ENCODE measurements around the gene MED29. TPM values are rescaled to one million over a fixed set of nuclear protein-coding genes. Genes with fewer than 3 reads are reported as not detected.

MED29 gene
- total and polyA plus RNA-seq, 3 experiments from 2014 or later, result 39.3 to 56.8 (median 39.6) TPM

- peak in 4 of 5 donors; percentile 53 to 88 (median 68) for DNase-seq
- no peaks in the 10 kb centered on the region for H3K27me3 ChIP-seq (ENCODE audit: insufficient read depth, low read length, poor library complexity, severe bottlenecking)
- H3K4me3 ChIP-seq (ENCODE audit: low read length), result no peak overlapping the region
- Mint-ChIP-seq H3K4me3 (peak overlapping the region in 5 of 7 donors; percentile 8 to 64 (median 19)), H3K27ac (peak overlapping the region; percentile 17 to 95 (median 82)), H3K4me1 (peaks cover 30 to 47% (median 35%) of the 10 kb centered on the region in 3 donors), H3K27me3 (peaks cover 0 to 4% of the 10 kb centered on the region in 2 donors), H3K36me3 (peaks cover 6 to 45% (median 13%) of the 10 kb centered on the region in 3 donors), H3K9me3 (peaks cover 0 to 2% (median 0%) of the 10 kb centered on the region in 5 donors)
- no peaks in the 10 kb centered on the region for H3K9me3 ChIP-seq (ENCODE audit: low read length)
- peaks cover 20% of the 10 kb centered on the region for H3K4me1 ChIP-seq (ENCODE audit: insufficient read depth, low read length)
- H3K27ac ChIP-seq (ENCODE audit: low read depth, low read length), result peak overlapping the region; percentile 62
- CTCF ChIA-PET, result interaction anchor here (1.6 kb wide), 1 partner anchor 19 kb away, joined by 3 read pairs; the partner anchor contains the start of gene PLEKHG2
- peaks cover 27% of the 10 kb centered on the region for H3K36me3 ChIP-seq (ENCODE audit: insufficient read depth, low read length)
- POLR2A ChIA-PET, result interaction anchor here (1.8 kb wide), 1 partner anchor 39 kb away, joined by 9 read pairs; the partner anchor contains the start of genes MED29 and PAF1
Observed at GRCh38 chr19:39430675-39431593, 39.8 kb downstream of the MED29 start.

GRCh38 chr19:39432677-39433025 is 41.5 kb downstream of the MED29 start:
- H3K4me3 ChIP-seq (ENCODE audit: low read length), result no peak overlapping the region
- peak overlapping the region in 7 of 8 donors; percentile 14 to 96 (median 62) for H3K27ac Mint-ChIP-seq
- DNase-seq, result no peak
- H3K4me3 Mint-ChIP-seq, result peak overlapping the region in 3 of 7 donors; percentile 12 to 70 (median 37)
- H3K4me1 Mint-ChIP-seq, result peaks cover 39 to 58% (median 44%) of the 10 kb centered on the region in 3 donors
- no peaks in the 10 kb centered on the region for H3K27me3 ChIP-seq (ENCODE audit: insufficient read depth, low read length, poor library complexity, severe bottlenecking)
- H3K36me3 Mint-ChIP-seq, result peaks cover 6 to 45% (median 13%) of the 10 kb centered on the region in 3 donors
- H3K9me3 Mint-ChIP-seq, result peaks cover 0 to 2% (median 0%) of the 10 kb centered on the region in 5 donors
- ChIA-PET CTCF (interaction anchor here (1.2 to 1.6 kb wide), 3 partner anchors 21 to 35 kb away, joined by 3 to 4 read pairs (median 3); partner anchors contain the start of gene PLEKHG2), POLR2A (interaction anchor here (1.0 kb wide), 1 partner anchor 13 kb away, joined by 3 read pairs; the partner anchor contains the start of gene SUPT5H)
- peaks cover 0 to 8% of the 10 kb centered on the region in 2 donors for H3K27me3 Mint-ChIP-seq
- H3K9me3 ChIP-seq (ENCODE audit: low read length), result no peaks in the 10 kb centered on the region
- no peak overlapping the region for H3K27ac ChIP-seq (ENCODE audit: low read depth, low read length)
- peaks cover 27% of the 10 kb centered on the region for H3K36me3 ChIP-seq (ENCODE audit: insufficient read depth, low read length)
- H3K4me1 ChIP-seq (ENCODE audit: insufficient read depth, low read length), result peaks cover 28% of the 10 kb centered on the region

- Mint-ChIP-seq H3K4me3 (peak overlapping the region; percentile 41 to 100 (median 70)), H3K9me3 (peaks cover 0 to 2% (median 0%) of the 10 kb centered on the region in 5 donors), H3K27me3 (peaks cover 0 to 8% of the 10 kb centered on the region in 2 donors), H3K36me3 (peaks cover 6 to 45% (median 13%) of the 10 kb centered on the region in 3 donors), H3K4me1 (peaks cover 39 to 58% (median 44%) of the 10 kb centered on the region in 3 donors), H3K27ac (peak overlapping the region; percentile 27 to 99 (median 74))
- Histone ChIP-seq H3K36me3 (ENCODE audit: insufficient read depth, low read length) (peaks cover 27% of the 10 kb centered on the region), H3K4me1 (ENCODE audit: insufficient read depth, low read length) (peaks cover 28% of the 10 kb centered on the region), H3K27me3 (ENCODE audit: insufficient read depth, low read length, poor library complexity, severe bottlenecking) (no peaks in the 10 kb centered on the region), H3K4me3 (ENCODE audit: low read length) (no peak overlapping the region), H3K9me3 (ENCODE audit: low read length) (no peaks in the 10 kb centered on the region), H3K27ac (ENCODE audit: low read depth, low read length) (no peak overlapping the region)
- no peak for DNase-seq
- CTCF ChIA-PET, result interaction anchor here (1.2 to 1.5 kb wide), 2 partner anchors 29 to 36 kb away, joined by 3 read pairs; no protein-coding TSS in a partner anchor
- POLR2A ChIA-PET, result interaction anchor here (0.6 to 2.7 kb wide), 5 partner anchors 12 to 124 kb away, joined by 3 to 19 read pairs (median 3); partner anchors contain the start of genes PLEKHG2 and SUPT5H
Observed at GRCh38 chr19:39433480-39434079, 42.4 kb downstream of the MED29 start.

- Histone ChIP-seq H3K27ac (ENCODE audit: low read depth, low read length) (peak overlapping the region; percentile 96), H3K4me3 (ENCODE audit: low read length) (peak overlapping the region; percentile 91), H3K4me1 (ENCODE audit: insufficient read depth, low read length) (peaks cover 28% of the 10 kb centered on the region), H3K9me3 (ENCODE audit: low read length) (no peaks in the 10 kb centered on the region), H3K27me3 (ENCODE audit: insufficient read depth, low read length, poor library complexity, severe bottlenecking) (no peaks in the 10 kb centered on the region), H3K36me3 (ENCODE audit: insufficient read depth, low read length) (peaks cover 27% of the 10 kb centered on the region)
- H3K9me3 Mint-ChIP-seq, result peaks cover 0 to 2% (median 0%) of the 10 kb centered on the region in 5 donors
- H3K27me3 Mint-ChIP-seq, result peaks cover 0 to 8% of the 10 kb centered on the region in 2 donors
- peaks cover 6 to 45% (median 13%) of the 10 kb centered on the region in 3 donors for H3K36me3 Mint-ChIP-seq
- H3K4me3 Mint-ChIP-seq, result peak overlapping the region; percentile 70 to 100 (median 99)
- POLR2A ChIA-PET, result interaction anchor here (1.2 to 2.7 kb wide), 15 partner anchors 8 to 98 kb away, joined by 3 to 82 read pairs (median 9); partner anchors contain the start of genes GMFG, MED29, PAF1 and PLEKHG2
- H3K27ac Mint-ChIP-seq, result peak overlapping the region; percentile 27 to 100 (median 96)
- peaks cover 39 to 58% (median 44%) of the 10 kb centered on the region in 3 donors for H3K4me1 Mint-ChIP-seq
- CTCF ChIA-PET, result interaction anchor here (1.0 to 2.0 kb wide), 12 partner anchors 8 to 105 kb away, joined by 3 to 25 read pairs (median 6); partner anchors contain the start of genes EID2B, MED29, PAF1 and PLEKHG2
- DNase-seq, result no peak
Observed at GRCh38 chr19:39434123-39435076, 43.2 kb downstream of the MED29 start.

GRCh38 chr19:39435499-39436349 is 44.5 kb downstream of the MED29 start, which contains the start of gene RPS16:
Gene RPS16 (minus strand): TSS chr19:39435949. CDS start chr19:39435895, 54 bp downstream.
- Histone ChIP-seq H3K4me1 (ENCODE audit: insufficient read depth, low read length) (peaks cover 28% of the 10 kb centered on the region), H3K9me3 (ENCODE audit: low read length) (no peaks in the 10 kb centered on the region), H3K27ac (ENCODE audit: low read depth, low read length) (peak within 1 kb of the TSS; percentile 96), H3K4me3 (ENCODE audit: low read length) (peak within 1 kb of the TSS; percentile 91), H3K27me3 (ENCODE audit: insufficient read depth, low read length, poor library complexity, severe bottlenecking) (no peaks in the 10 kb centered on the region), H3K36me3 (ENCODE audit: insufficient read depth, low read length) (peaks cover 27% of the 10 kb centered on the region)
- peaks cover 6 to 43% (median 13%) of the 10 kb centered on the region in 3 donors for H3K36me3 Mint-ChIP-seq
- POLR2A ChIA-PET, result interaction anchor here (0.5 to 2.7 kb wide), 25 partner anchors 8 to 1363 kb away, joined by 3 to 82 read pairs (median 6); partner anchors contain the start of genes DYRK1B, EGLN2, EID2B and GMFG
- peak within 1 kb of the TSS; percentile 96 to 100 (median 99) for H3K27ac Mint-ChIP-seq
- H3K9me3 Mint-ChIP-seq, result peaks cover 0 to 2% (median 0%) of the 10 kb centered on the region in 5 donors
- peaks cover 38 to 58% (median 39%) of the 10 kb centered on the region in 3 donors for H3K4me1 Mint-ChIP-seq
- DNase-seq, result peak; percentile 98 to 100 (median 98)
- peak within 1 kb of the TSS; percentile 97 to 100 (median 99) for H3K4me3 Mint-ChIP-seq
- H3K27me3 Mint-ChIP-seq, result peaks cover 0 to 10% of the 10 kb centered on the region in 2 donors
- CTCF ChIA-PET, result interaction anchor here (1.0 to 2.0 kb wide), 14 partner anchors 9 to 104 kb away, joined by 3 to 25 read pairs (median 6); partner anchors contain the start of genes EID2B, MED29, PAF1 and PLEKHG2

- Mint-ChIP-seq H3K27me3 (peaks cover 0 to 10% of the 10 kb centered on the region in 2 donors), H3K9me3 (peaks cover 0 to 2% (median 0%) of the 10 kb centered on the region in 5 donors), H3K36me3 (peaks cover 6 to 37% (median 13%) of the 10 kb centered on the region in 3 donors), H3K27ac (peak overlapping the region; percentile 96 to 100 (median 99)), H3K4me3 (peak overlapping the region; percentile 97 to 100 (median 99)), H3K4me1 (peaks cover 35 to 51% (median 35%) of the 10 kb centered on the region in 3 donors)
- Histone ChIP-seq H3K36me3 (ENCODE audit: insufficient read depth, low read length) (peaks cover 27% of the 10 kb centered on the region), H3K27me3 (ENCODE audit: insufficient read depth, low read length, poor library complexity, severe bottlenecking) (no peaks in the 10 kb centered on the region), H3K9me3 (ENCODE audit: low read length) (no peaks in the 10 kb centered on the region), H3K27ac (ENCODE audit: low read depth, low read length) (peak overlapping the region; percentile 96), H3K4me3 (ENCODE audit: low read length) (peak overlapping the region; percentile 79), H3K4me1 (ENCODE audit: insufficient read depth, low read length) (peaks cover 28% of the 10 kb centered on the region)
- DNase-seq, result no peak
- CTCF ChIA-PET, result interaction anchor here (1.0 to 2.0 kb wide), 12 partner anchors 8 to 97 kb away, joined by 3 to 25 read pairs (median 6); partner anchors contain the start of genes EID2B, MED29, PAF1 and PLEKHG2
- POLR2A ChIA-PET, result interaction anchor here (0.9 to 2.7 kb wide), 20 partner anchors 8 to 1362 kb away, joined by 3 to 82 read pairs (median 8); partner anchors contain the start of genes DYRK1B, EGLN2, EID2B and GMFG
Observed at GRCh38 chr19:39436350-39436716, 45.2 kb downstream of the MED29 start.

Measured in CD8-positive, alpha-beta memory T cell (primary cell).